NCI-H1436 (cell line): Measurements from ENCODE around the gene SEC14L2.
A peak's percentile ranks its signal among the peaks of the same experiment; 100 is the strongest.
"Not testable (repeated sequence)": the region's sequence is repeated elsewhere in the genome, so short reads cannot be mapped to it uniquely, and the experiment has no call there.

Source experiments
- DNase-seq: peaks from one replicate; lab custom pipeline; 2025; lab: John Stamatoyannopoulos, UW

SEC14L2 gene

DNA sequence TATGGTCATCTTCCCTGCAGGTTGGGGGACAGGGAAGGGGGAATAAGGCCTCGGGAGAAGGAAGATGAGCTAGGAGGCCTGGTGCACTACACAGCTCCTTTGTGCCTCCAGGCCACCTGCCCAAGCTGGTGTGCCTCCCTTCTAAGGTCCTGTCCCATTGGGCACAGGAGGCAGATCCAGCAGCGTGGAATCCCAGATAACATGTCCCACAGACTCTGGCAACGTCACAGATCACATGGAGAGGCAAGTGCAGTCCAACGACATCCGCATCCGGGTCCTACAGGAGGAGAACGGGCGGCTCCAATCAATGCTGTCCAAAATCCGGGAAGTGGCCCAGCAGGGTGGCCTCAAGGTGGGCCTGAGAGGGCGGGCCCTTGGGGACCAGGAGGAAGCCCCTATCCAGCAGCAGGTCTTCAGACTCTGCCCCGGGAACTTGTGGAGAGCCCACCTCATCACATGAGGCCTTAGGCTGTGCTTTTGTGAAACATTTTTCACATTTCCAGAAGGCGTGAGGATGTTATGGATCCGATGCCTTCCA, 21.4 kb upstream of the SEC14L2 start:
- no peak for DNase-seq

DNA sequence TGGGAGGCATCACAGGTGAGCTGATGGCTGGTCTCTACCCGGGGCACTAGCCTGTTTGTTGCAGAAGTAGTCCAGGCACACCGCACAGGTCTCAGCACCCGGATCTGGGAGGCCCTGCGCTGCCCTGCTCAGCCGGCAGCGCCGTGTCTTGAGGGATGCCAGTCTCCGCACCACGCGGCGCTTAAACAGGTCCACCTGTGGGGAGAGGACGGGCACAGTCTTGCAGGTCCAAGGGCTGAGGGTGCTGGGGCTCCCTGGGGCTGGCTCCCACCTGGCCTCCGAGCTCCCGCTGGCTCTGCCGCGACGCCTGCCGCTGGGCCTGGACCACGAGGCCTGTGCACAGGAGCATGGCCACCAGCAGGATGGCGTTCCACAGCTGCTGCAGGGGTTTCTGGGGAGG, 16.8 kb upstream of the SEC14L2 start:
- DNase-seq: no peak

DNA sequence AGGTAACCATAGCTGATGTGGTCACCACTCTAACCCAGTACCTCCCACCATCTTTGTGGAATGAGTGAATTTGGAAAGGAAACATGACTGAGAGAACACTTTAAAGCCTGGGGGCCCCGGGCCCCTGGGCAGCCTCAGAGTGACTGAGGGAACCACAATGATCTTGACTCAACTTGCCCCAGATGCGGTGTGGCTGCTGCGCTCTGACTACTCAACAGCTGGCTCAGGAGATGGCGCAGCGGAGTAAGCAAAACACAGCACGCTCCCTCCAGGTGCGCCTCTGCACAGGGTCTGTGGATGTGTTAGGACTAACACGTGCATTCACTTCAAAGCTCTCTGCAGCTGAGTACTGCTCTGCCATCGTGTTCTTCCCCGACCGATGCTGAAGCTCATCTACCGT, 15.6 kb upstream of the SEC14L2 start:
- no peak for DNase-seq

GRCh38 chr22:30382340-30382739, 14.5 kb upstream of the SEC14L2 start:
- no peak for DNase-seq

- DNase-seq: no peak
These were observed 13.8 kb upstream of the SEC14L2 start for GRCh38 chr22:30383061-30383460.

DNA sequence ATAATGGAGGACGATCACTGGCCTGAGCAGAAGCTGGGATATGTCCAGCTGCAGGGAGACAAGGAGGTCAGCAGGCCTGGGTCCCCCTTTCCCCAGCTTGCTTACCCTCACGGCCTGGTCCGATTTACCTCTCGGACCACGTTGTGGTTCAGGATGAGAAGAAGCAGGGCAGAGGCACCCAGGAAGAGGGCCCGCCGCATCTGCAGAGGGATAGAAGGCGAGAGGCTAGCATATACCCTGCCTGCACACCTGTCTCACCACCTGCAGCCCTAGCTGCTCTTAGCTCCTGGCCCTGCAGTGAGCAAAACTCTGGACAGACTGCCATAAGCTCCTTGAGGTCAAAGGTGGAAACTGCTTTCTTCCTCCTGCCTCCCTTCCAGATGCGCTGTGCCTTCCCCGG, 10.9 kb upstream of the SEC14L2 start:
- DNase-seq: no peak

DNA sequence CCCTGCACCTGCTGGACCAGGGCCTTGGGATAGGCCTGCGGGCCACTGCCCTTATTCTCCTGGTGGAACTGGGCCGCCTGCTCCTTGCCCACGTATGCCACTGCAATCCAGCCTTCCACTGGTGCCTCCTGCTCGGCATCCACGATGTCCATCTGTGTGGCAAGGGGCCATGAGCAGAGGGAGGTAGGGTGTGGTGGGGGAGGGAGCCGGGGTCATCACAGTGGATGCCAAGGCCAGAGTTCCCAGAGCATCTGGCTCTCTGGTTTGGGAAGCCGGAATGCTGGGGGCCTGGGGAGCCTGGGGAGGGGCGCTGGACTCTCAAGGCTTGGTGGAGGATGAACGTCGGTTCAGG, 10.2 kb upstream of the SEC14L2 start:
- no peak for DNase-seq

GRCh38 chr22:30386960-30387827, 9.6 kb upstream of the SEC14L2 start, which contains the start of gene RNF215:
RNF215 (minus strand) TSS chr22:30387411; CDS start chr22:30387313, 98 bp downstream.
- DNase-seq: peak; percentile 54

DNA sequence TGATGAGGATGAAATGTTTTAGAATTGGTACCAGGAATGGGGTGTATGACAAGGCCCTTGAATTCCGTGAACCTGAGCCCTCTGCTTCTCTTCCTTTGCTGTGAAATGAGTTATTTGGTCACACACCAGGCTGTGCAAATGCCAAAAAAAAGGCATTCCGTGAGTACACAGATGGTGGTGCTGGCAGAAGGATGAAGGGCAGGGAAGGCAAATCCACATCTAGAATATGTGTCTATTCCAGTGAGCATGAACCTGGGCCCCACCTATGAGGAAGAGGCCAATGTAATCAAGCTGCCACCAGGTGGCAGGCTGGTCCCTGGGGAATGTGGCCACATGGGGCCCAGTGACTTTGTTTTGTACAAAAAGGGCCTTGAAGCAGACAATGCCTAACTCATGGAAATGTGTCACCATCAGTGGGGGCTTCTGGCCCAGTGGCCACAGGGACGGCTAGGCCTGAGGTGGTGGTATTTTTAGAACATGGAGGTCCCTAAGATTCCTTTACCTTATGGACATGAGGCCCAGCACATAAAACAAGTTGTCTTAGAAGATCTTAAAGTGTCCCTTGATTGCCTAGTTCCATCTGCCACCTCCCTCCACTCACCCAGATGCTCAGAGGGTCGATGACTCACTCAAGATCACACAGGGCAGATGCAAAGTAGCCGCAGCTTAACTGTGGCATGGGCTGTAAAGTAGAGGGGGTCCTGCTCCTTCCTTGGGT, 5.7 kb upstream of the SEC14L2 start:
- DNase-seq: peak; percentile 8

- no peak for DNase-seq
These were observed 4.0 kb upstream of the SEC14L2 start for GRCh38 chr22:30392661-30393321.

DNA sequence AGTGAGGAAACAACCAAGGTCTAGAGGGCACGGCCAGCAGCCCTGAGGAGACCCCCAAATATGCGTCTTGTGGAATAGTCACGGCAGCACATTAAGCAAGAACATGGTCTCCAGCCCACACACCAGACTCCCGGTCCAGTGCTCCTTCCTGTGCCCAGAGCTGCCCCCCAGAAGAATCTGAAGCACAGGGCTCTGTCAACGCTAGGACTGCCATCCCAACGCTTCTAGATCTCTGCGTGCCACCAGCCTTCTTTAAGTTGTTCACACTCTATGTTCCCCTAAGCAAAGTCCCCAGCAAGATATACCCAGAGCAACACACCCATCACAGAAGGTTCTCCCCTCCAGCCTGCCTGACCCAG, 3.5 kb upstream of the SEC14L2 start:
- no peak for DNase-seq

DNA sequence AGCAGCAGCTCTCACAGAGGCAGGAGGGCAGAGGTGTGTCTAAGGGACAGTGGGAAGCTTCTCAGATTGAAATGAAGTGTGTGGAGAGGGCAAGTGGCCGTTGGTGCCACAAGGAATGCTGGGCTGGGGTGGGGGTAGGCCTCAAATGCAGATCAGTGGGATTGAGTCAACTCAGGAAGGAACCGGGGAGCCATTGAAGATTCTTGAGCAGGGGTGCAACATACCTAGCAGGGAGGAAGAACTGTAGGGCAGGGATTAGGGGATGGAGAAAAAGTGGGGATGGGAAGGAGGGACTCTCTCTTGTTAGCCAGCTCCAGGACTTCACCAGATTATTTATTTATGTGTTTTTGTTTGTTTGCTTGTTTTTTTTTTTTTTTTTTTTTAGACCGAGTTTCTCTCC, 2.9 kb upstream of the SEC14L2 start:
- DNase-seq: no peak

DNA sequence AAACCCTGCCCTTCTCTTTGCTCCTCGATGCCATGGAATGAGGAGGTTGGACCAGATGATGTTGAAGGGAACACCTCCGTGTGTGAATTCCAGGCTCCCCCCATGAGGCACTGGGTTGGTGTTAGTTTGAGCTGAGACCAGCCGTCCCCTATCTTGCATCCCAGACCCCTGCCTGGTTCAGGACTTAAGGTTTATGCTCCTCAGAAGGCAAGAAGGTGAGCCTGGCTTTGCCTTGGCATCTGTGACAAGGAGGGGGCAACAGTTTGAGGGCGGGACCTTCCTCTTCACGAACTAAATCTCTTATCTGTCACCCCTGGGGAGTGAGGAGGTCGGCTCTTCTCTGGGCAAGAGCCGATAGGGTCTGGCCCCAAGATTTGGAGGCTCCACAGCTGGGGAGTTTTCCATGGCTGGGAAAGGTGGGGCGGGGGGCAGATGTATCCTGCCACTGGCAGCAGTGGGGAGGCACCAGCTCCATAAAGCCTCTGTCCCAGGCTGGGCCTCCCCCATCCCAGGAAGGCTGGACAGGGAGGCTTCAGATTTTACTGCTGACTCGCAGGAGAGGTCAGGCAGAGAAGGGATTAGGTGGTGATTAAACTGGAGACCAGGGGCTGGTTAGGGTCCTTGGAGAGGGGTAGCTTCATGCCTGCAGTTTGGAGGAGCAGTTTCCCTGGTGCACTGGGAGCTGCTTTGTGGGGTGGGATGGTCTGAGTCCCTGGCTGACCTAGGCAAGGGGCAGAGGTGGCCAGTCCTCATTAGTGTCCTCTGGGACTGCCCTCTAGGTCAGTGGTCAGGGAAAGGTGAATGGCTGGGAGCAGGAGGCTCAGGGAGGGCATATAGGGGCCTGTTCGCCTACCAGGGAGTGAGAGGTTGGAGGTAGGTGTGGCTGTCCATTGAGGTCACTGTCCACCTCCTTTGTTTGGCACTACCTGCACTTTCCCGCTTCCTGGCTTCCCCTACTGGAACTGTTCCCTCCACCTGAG, 1.1 kb downstream of the SEC14L2 start:
- DNase-seq: no peak

DNA sequence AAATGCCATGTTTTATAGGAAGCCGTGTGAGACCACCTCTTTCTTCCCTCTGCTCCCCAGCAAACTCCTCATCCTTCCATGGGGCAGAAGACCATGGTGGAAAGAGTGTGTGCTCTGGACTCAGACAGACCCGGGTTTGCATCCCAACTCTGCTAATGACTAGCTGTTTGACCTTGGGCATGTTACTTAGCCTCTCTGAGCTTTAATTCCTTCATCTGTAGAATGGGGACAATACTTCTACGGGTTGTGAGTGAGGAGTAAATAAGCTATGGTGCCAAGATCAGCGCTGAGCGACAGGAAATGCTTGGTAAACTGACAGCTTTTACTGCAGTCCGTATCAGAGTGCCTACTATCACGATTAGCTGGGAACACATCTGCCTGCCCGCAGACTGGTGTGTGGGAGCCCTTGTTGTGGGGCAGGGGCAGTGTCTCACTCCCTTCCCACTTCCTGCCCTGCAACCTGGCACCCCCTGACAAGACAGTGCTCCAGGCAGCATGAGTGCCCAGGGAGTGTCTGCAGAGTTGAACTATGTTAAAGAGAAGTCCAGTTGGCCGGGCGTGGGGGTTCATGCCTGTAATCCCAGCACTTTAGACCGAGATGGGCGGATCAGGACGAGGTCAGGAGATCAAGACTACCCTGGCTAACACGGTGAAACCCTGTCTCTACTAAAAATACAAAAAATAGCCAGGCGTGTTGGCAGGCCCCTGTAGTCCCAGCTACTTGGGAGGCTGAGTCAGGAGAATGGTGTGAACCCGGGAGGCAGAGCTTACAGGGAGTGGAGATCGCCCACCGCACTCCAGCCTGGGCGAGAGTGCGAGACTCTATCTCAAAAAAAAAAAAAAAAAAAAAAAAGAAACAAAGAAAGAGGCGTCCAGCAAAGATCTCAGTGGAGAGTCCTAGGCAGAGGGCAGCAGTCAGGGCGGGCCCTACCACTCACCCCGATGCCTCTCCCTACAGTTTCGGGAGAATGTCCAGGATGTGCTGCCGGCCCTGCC, 2.2 kb downstream of the SEC14L2 start:
- DNase-seq: no peak

- no peak for DNase-seq
These were observed 2.9 kb downstream of the SEC14L2 start for GRCh38 chr22:30399718-30400117.

GRCh38 chr22:30400159-30400558, 3.3 kb downstream of the SEC14L2 start:
- no peak for DNase-seq

GRCh38 chr22:30401024-30401423, 4.2 kb downstream of the SEC14L2 start:
- not testable (repeated sequence) for DNase-seq

GRCh38 chr22:30402028-30402765, 5.4 kb downstream of the SEC14L2 start:
- no peak for DNase-seq

GRCh38 chr22:30402766-30403104, 5.9 kb downstream of the SEC14L2 start:
- DNase-seq: not testable (repeated sequence)

DNA sequence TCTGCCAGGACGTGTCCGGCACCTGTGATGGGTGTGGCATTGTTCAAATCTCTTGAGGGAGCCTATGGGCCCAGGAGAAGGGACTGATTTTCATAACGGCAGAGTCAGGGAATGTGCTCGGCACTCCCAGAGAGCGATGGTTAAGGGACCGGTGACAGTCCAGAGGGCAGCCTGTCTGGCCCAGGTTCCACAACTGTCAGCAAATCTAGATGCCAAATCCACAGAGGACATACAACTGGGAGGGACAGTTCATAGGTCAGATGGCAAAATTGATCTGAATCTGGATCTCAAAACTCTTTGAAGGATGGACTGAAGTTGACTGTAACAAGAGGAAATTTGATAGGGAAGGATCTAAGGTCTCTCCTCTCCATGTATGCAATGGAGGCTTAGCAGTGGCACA, 7.5 kb downstream of the SEC14L2 start:
- no peak for DNase-seq
